NCI-H526 treated with DMSO at 0.1 percent for 48 hours (cell line): ENCODE data around the gene ALDH1B1.
A peak's percentile ranks its signal among the peaks of the same experiment; 100 is the strongest.

Experiments
- DNase-seq: peaks from one replicate; lab custom pipeline; 2025; lab: John Stamatoyannopoulos, UW

Gene ALDH1B1

DNA sequence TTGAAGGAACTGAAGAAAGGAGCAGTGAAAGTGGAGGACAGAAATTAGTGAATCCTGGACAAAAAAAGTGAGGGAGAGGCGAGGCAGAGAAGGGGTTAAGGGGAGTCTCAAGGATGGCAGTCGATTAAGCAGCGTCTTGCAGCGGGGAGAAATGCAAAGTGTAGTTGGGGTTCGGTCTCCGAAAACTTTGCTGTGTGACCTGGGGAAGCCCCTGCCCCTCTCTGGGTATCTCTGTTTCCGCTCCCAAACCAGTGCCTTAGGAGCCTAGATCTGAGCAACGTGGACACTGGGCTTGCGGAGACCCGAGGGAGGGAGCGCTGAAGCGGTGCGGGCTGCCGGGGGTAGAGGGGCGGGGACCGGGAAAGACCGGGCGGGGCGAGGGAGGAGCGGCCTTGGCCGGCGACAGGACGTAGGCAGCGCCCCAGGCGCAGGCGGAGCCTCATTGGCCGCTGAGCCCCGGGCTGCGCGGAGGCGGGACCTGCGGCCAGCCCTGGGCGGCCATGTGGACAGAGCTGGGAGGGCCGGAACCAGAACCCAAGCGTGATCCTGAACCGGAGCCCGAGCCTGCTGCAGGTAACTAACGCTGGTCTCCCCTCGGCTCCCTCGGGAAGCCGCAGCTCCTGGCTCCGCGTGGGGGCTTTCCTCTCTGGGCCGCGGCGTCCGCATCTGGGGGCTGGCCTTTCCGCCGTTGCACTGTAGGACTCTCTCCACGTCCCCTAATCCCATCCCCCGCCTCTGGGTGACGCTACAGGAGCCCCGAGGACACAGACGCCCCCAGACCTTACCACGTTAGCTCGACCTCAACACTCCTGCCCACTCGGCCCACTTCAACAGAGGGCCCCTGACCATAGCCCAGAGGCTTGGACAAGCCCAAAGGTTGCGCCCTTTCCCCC, at the start of gene ALDH1B1:
Gene ALDH1B1, plus strand, starts transcription at position 468 of the 893 bp plus-strand sequence. CDS start 3,047 bp downstream, outside the sequence.
- DNase-seq = peak; percentile 85

DNA sequence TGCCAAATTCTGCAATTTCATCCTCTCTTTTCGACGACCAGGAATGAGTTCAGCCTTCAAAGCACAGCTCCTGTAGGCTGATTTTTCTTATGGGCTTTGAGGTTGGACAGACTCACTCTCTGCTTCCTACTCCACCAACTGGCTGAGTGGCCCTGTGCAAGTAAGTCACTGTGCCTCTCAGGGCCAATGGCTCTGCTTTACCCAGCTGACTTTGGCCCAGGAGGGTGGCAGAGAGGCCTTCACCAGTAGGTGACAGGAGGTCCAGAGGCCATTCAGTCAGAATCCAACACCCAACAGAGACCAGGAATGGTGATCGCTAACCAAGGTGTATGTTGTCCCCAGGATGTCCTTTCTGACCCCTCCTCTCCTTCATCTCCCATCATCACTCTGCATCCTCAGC, 49.5 kb upstream of the ALDH1B1 start:
- no peak for DNase-seq

DNA sequence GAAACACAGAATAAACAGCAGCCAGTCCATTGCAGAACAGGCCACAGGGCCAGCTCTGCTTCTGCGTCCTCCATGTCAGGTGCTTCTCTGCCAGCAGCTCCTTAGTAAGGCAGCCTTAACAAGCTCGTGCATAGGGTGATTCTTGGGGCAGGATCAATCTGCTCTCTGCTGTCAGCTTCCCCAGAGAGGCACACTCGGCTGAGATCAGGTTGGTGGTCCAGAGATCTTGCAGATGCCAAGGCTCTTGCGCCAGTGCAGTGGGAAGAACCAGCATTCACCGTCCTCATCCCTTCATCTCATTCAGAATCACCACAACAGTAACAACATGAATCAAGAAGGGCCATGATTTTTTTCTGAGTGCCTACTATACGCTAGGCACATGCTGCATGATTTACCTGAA, 49.0 kb upstream of the ALDH1B1 start:
- no peak for DNase-seq

DNA sequence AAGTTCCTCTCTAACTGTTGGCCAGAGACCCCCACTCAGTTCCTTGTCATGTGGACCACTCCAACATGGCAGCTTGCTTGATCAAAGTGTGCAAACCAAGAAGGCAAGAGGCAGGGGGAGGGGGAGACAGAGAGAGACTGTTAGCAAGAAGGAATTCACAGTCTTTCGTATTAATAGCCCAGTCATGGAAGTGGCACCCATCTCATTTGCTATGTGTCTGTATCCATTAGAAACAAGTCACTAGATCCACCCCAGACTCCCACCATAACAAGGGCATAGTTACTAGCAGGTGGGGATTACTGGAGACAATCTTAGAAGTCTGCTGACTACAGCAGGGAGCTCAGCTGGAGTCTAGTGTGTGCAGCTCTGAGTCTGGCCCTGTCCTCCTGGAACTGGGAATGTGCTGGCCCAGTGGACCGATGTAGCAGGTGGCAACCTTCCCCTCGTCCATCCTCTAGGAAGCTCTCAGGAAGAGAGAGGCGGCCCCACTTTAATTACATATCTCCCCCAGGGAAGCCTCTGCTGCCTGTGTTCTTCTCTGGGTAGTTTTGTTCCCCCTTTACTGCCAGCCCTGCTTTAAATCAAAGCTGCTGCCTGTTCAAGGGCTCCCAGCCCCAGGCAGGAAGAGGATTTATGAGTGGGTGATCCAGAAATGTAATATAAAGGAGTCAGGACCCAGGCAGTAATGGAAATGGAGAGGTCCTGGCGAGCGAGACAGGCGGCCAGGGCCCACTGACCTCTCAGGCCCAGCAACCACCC, 47.8 kb upstream of the ALDH1B1 start:
- DNase-seq = no peak

DNA sequence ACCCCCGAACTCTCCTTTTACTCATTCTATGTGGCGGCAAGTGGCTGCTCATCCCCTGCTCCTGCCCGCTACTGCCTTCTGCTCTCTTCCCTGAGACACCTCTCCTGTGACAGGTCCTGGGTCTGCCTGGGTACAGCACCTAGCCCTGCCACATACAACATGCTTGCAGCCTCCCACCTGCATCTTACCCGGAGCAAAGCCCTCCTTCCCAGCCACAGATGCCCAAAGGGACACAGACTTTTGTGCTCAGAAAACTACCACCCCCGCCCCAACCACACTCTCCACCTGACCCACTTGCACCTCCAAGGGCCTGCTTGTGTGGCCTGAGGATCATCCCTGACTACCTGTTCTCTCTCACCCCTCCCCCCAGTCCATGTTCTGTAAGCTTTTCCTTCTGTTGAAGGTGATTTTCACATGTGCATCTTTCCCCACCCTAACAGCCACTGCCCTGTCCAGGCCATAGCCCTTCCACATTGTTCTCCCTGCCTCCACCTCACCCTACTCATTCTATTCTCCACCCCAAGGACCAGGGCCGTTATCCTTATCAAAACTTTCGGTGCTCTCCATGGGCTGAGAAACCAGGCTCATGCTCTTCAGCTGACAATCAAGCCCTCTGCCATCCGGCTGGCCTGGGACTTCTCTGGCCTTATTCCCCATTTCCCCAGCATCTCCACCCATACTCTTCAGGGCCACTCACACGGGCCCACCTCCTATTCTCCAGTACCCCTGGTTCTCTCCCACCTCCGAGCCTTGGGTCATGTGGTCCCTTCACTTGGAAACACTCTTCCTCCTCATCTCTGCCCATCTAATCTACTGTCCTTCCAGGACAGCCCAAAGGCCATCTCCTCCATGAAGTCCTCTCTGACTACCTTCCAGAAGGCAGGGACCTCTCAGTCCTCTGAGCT, 46.4 kb upstream of the ALDH1B1 start:
- DNase-seq = no peak

DNA sequence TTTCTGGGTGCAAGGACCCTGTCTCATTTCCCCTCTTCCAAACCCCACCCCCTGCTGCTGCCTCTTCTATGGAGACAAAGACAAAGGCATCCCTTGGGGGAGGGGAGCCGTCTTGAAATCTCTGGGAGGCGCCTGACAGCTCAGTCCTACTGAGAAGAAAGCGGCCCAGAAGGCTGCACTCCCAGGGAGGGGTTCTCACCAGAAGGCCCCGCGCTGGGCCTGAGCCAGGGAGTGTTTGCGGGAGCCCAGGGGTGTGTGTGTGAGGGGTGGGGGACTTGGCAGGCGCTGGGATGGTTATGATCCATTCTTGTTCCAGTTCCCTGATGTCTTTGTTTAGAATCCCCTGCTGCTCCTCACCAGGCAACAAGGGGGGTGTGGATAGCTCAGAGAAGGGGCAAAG, 45.7 kb upstream of the ALDH1B1 start:
- DNase-seq = no peak

DNA sequence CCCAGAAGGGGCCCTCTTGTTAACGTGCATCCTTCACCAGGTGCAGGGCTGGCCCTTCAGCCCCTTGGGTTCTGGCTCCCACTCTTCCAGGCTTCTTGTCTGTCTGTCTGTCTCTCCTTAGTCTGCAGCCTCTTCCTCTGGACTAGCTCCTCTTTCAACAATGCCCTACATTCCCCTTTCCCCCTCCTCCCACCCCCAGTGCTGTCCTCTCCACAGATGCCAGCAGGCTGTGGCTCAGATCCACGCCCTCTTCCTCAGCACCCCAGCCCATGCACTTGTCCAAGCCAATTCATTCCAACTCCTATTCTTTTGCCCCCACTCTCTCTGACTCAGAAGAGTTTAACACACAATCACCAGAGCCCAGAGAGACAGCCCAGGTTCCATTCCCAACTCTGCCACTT, 45.2 kb upstream of the ALDH1B1 start:
- no peak for DNase-seq

DNA sequence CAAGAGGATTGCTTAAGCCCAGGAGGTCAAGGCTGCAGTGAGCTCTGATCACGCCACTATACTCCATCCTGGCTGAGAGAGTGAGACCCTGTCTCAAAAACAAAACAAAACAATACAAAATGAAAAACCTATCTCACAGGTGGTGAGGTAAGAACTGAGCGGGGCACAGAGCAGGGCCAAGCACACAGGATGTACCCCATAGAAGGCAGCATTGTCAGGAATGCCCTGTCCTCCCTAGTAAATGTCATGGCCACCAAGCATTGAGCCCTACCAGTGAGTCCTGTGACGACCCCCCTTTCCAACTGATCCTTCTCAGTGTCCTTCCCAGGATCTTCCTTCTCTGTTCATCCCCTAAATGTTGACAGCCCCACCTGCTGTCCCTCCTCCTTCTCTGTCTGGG, 44.6 kb upstream of the ALDH1B1 start:
- DNase-seq = no peak

DNA sequence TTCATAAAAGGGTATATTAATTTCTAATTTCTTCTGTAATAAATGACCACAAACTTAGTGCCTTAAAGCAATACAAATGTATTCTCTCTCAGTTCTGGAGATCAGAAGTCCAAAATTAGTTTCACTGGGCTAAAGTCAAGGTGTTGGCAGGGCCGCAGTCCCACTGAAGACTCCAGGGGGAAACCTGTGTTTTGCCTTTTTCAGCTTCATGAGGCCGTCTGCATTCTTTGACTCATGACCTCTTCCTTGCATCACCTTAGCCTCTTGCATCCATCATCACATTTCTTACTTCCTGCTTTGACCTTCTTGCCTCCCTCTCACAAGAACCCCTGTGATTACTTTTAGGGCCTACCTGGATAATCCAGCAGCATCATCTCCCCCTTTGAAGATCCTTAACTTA, 42.0 kb upstream of the ALDH1B1 start:
- DNase-seq = no peak

DNA sequence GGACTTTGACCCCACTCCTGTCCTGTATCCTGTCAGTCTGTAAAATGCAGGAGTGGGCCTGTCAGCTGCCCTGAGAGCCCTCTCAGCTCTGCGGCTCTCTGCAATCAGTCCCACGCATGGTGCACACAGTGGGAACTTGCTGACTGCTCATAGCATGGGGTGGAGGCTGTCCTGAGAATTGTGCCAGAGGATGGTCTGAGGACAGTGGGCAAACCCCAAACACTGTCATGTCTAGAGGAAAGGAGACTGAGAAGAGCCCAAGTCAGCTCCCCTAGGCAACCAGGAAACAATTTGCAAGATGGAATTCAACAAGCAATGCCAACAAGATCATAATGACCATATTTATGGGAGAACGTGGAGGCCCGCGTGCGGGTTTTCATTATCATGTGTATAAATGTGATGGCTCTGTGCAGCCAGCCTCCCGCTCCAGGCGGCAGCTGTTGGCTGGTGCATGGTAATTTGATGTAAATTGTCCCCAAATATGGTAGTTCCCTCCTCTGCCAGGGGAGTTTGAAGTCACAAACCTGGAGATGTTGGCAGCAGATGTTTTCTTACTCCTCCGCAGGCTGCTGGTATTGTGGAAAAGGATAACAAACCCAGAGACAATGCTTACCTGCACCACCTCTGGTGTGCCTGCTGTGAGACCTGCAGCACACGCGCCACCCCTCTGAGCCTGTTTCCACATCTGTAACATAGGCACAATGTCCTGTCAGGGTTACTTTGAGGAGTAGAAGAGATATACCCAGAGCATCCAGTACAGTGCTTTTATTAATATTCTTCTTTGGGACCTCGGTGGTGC, 39.8 kb upstream of the ALDH1B1 start:
- DNase-seq = peak; percentile 87

DNA sequence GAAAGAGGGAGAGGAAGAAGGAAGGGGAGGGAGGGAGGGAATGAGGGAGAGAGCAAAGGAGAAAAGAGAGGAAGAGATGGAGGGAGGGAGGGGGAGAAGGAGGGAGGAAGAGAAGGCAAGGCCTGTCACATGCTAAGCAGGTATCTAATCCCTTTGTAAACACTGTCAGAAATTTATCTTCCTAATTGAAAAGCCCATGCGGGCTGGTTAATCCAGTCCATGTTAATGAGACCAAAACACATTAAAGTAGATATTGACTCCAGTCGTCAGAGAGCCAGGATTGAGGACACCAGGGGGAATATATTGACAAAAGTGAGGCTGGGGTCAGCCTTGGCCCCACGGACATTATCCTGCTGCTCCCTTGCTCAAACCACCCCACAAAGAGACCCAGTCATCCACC, 37.4 kb upstream of the ALDH1B1 start:
- DNase-seq = no peak

DNA sequence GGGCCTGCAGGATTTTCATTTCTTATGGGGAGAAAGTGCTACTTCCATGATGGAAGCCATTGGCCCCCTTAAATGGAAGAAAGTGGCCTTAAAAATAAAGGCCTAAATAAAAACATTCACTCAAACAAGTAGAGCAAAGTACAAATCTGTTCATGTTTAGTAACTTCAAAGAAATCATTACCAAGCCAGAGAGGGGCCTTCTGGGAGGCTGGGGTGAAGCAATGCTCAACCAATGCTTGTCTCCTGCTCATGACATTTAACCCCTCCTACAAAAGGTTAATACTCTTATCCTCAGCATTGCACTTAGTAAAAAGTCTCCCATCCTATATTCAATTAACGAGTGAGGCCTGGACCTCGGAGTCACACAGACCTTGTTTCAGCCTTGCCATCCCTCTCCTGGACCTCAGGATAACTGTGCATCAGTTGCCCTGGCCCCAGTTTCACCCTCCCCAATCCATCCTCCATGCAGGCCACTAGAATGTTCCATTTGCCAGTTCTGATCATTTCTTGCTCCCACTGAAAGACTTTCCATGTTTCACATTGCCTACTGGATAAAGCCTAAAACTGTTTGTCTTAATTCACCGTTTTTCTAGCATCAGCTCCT, 36.9 kb upstream of the ALDH1B1 start:
- no peak for DNase-seq

DNA sequence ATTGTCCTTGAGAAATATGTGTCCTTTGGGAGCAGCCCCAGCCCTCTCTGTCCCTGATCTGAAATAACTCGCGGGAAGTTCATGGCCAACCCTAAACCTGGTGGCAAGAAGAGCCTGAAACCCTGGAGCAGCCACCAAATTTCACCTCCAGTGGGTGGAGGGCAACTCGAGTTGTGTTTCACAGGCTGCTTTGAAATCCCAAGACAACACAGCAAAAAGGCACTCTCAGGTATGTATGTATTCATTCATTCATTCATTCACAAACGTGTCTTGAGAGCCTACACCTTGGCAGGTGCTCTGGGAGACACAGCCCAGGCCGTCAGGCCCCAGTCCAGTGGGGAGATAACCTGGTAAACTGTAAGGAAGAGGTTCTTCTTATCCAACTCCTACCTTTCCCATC, 35.7 kb upstream of the ALDH1B1 start:
- DNase-seq = no peak

DNA sequence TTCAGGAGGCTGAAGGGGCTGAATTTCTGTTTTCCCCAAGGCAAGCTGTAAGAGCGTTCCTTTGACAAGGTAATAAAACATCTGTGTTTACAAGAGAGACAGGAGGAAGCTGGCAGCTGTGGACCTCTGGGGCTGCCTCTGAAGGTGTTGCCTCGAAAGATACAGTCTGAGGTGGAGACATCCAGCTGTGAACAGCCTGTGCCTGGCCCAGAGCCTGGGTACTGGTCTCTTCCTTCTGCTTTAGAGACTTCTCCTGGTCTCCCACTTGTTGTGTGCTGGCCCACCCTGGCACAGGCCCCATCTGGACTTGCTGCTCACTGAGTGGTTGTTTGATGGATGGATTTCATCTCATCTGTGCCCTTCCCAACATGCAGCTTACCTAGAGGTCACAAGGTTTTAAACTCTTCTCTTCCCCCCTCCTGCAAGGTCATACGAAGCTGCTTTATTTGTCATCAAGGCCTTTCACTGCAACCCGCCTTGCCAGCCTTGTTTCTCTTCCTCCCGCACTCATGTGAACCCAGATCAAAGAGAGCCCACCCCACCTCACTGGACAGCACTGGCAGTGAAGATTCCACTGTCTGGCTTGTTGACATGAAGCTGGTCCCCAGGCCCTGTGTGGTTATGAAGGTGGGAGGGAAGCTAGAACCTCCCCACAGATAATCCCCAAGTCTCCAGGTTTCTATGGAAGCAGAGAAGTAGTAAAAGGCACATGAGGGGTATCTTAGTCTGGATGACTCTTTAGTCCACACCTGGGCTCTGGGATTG, 35.0 kb upstream of the ALDH1B1 start:
- no peak for DNase-seq

DNA sequence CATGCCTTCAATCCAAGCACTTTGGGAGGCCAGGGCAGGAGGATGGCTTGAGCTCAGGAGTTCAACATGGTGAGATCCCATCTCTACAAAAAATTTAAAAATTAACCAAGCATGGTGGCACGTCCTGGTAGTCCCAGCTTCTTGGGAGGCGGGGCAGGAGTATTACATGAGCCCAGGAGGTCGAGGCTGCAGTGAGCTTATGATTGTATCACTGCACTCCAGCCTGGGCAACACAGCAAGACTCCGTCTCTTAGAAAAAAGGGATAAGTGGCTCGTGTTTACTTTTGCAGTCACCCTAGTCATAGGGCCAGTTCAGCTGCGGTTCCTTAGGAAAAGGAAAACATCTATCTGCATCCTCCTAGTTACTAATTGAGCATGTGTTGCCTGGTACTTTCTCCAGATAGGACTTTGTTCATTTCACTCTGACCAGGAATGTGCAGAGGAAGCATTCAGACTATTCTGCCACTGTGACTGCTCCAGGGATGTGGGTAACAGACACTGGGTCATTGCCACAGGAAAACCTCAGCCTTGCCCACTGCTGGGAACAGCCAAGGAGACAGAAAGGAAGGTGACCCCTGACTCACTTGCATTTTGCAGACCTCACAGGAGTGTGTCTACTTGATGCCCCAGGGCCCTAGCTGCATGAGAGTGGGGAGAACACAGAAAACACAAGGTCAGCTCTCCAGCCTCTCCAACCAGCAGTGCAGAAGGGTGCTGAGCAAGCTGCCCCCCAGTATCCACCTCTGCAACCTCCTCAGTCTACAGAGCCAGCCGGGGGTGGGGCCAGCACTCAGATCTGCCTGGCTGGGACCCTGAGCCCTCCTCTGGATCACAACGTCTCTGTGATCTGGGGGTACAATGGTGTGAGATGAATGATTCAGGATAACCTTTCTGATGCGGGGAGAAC, 33.9 kb upstream of the ALDH1B1 start:
- no peak for DNase-seq

DNA sequence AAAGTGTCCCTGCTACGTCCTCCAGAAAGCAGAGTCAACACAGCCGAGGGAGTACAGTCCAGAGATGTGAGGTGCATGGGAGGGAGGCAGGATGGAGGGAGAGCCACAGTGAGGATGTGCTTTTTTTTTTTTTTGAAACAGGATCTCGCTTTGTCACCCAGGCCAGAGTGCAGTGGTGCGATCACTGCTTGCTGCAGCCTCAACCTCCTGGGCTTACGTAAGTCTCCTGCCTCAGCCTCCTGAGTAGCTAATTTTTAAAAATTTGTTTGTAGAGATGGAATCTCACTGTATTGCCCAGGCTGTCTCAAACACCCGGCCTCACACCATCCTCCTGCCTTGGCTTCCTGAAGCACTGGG, 33.2 kb upstream of the ALDH1B1 start:
- no peak for DNase-seq

DNA sequence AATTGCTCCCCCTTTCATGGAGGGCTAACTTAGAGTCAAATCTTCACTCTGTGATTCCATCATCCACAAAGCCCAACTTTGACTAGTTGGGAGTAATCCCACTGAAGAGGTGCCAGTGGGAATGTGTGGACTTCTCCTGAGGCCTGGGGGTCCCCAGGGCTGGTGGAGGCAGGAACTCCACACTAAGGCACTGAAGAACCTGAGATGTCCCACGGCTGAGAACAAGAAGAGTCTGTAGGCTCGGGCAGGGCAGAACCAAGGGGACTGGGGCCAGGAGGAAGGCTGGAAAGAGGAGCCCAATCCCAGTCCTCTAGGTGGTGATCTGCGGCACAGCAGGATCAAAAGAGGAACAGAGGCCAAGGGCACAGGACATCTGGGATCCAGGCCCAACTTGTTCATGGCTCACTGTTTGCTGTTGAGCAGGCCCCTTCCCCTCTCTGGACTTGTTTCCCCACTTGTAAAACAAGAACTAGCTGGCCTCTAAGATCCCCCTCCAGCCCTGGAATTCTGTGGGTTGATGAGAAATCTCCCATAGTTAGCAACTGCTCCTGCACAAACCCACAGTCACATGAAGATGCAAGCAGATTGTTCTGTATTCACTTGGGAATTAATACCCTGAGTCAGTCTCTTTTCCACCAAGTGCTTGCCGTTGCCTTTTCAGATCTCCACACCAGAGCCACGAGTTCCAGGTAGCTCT, 32.7 kb upstream of the ALDH1B1 start:
- DNase-seq = no peak

DNA sequence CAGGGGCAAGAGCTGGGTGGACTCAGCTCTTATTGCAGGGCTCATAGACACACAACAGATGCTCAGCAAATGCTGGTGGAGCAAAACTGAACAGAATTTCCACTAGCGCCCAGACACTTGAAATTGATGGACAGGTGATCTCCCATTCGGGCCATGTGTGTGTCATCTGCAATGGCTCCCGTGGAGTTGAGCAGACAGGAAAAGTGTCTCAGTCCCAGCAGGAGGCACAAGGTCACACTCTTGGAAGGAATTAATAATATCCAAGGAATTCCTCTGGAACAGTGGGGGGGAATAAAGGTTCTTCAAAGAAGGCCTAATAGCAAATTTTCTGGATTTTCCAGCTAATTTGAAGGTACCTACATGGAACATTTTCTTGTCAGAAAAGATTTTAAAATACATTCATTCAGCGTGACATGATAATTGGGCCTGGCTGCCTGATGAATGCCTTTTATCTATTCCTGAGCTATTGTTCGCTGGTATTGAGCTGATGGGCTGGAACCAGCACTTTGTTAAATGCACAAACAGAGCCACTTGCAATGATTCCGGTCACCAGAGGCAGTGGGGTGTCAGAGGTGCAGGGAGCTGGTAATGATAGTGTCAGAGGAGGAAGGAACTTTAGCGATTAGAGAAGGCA, 31.5 kb upstream of the ALDH1B1 start:
- no peak for DNase-seq
